ENCODE measurements around the gene PITPNM3.

Gene PITPNM3

GRCh38 chr17:6507535-6507934 is 48.8 kb downstream of the PITPNM3 start:
- DNase-seq: no peak
- H3K36me3 ChIP-seq: no peaks in the 10 kb centered on the region
- H3K27me3 ChIP-seq (ENCODE audit: insufficient read depth, low read depth, severe bottlenecking): no peaks in the 10 kb centered on the region
- no peak for TF ChIP-seq CTCF (IDR thresholded peaks at IDR 0.05; ENCODE audit: low read depth, low read length)
- no peaks in the 10 kb centered on the region for H3K9me3 ChIP-seq (ENCODE audit: severe bottlenecking)
- H3K27ac ChIP-seq: no peak overlapping the region
- no peak overlapping the region for H3K4me3 ChIP-seq (ENCODE audit: low read depth, low read length)

GRCh38 chr17:6506679-6507231 is 49.6 kb downstream of the PITPNM3 start:
- H3K36me3 ChIP-seq: no peaks in the 10 kb centered on the region
- no peak for DNase-seq
- no peak overlapping the region for H3K27ac ChIP-seq
- no peaks in the 10 kb centered on the region for H3K27me3 ChIP-seq (ENCODE audit: insufficient read depth, low read depth, severe bottlenecking)
- no peak overlapping the region for H3K4me3 ChIP-seq (ENCODE audit: low read depth, low read length)
- no peak for TF ChIP-seq CTCF (IDR thresholded peaks at IDR 0.05; ENCODE audit: low read depth, low read length)
- no peaks in the 10 kb centered on the region for H3K9me3 ChIP-seq (ENCODE audit: severe bottlenecking)

- no peaks in the 10 kb centered on the region for H3K36me3 ChIP-seq
- H3K27ac ChIP-seq: no peak overlapping the region
- DNase-seq: no peak
- H3K27me3 ChIP-seq (ENCODE audit: insufficient read depth, low read depth, severe bottlenecking): no peaks in the 10 kb centered on the region
- H3K9me3 ChIP-seq (ENCODE audit: severe bottlenecking): no peaks in the 10 kb centered on the region
- H3K4me3 ChIP-seq (ENCODE audit: low read depth, low read length): no peak overlapping the region
- TF ChIP-seq CTCF (IDR thresholded peaks at IDR 0.05; ENCODE audit: low read depth, low read length): no peak
Observed at GRCh38 chr17:6505425-6506142, 50.8 kb downstream of the PITPNM3 start.

- no peak for DNase-seq
- Histone ChIP-seq H3K9me3 (ENCODE audit: severe bottlenecking) (no peaks in the 10 kb centered on the region), H3K36me3 (no peaks in the 10 kb centered on the region), H3K27ac (no peak overlapping the region), H3K4me3 (ENCODE audit: low read depth, low read length) (no peak overlapping the region), H3K27me3 (ENCODE audit: insufficient read depth, low read depth, severe bottlenecking) (no peaks in the 10 kb centered on the region)
- TF ChIP-seq CTCF (IDR thresholded peaks at IDR 0.05; ENCODE audit: low read depth, low read length): no peak
Observed at GRCh38 chr17:6503641-6504195, 52.6 kb downstream of the PITPNM3 start.

GRCh38 chr17:6502871-6503509 is 53.4 kb downstream of the PITPNM3 start:
- Histone ChIP-seq H3K36me3 (no peaks in the 10 kb centered on the region), H3K27me3 (ENCODE audit: insufficient read depth, low read depth, severe bottlenecking) (no peaks in the 10 kb centered on the region), H3K9me3 (ENCODE audit: severe bottlenecking) (no peaks in the 10 kb centered on the region), H3K27ac (no peak overlapping the region), H3K4me3 (ENCODE audit: low read depth, low read length) (no peak overlapping the region)
- no peak for TF ChIP-seq CTCF (IDR thresholded peaks at IDR 0.05; ENCODE audit: low read depth, low read length)
- DNase-seq: no peak
